Liver (tissue), 9 donors: Measurements from ENCODE around the gene PIEZO2. TPM values are rescaled to one million over a fixed set of nuclear protein-coding genes. Genes with fewer than 3 reads are reported as not detected.
"Not testable (repeated sequence)": the region's sequence is repeated elsewhere in the genome, so short reads cannot be mapped to it uniquely, and the experiment has no call there.

Source experiments
- DNase-seq: peaks from one replicate; pipeline ENCODE4 v3.0.0-alpha.2; 2017; ENCODE audit warnings: low spot score
- H3K27ac ChIP-seq, 2 donors: one replicate each; pipeline ENCODE4 v1.7.0; 2013; ENCODE audit warnings: inconsistent platforms in 2 of 2, low read length in 2 of 2, control low read depth in 1 of 2, low read depth in 1 of 2, mild to moderate bottlenecking in 1 of 2
- H3K27me3 ChIP-seq, 4 donors: one replicate each; pipeline versions ENCODE4 v1.6.1 to v1.7.0; 2013; ENCODE audit warnings: low read length in 3 of 4, inconsistent platforms in 1 of 4, mild to moderate bottlenecking in 1 of 4, moderate library complexity in 1 of 4; ENCODE audit not compliant: control insufficient read depth in 4 of 4, insufficient read depth in 4 of 4
- H3K36me3 ChIP-seq, 4 donors: one replicate each; pipeline versions ENCODE4 v1.6.1 to v1.7.0; 2013; ENCODE audit warnings: low read length in 3 of 4, mild to moderate bottlenecking in 3 of 4, low read depth in 1 of 4, moderate library complexity in 1 of 4; ENCODE audit not compliant: control insufficient read depth in 4 of 4, insufficient read depth in 3 of 4
- H3K4me1 ChIP-seq, 4 donors: one replicate each; pipeline versions ENCODE4 v1.6.1 to v1.7.0; 2013; ENCODE audit warnings: low read length in 3 of 4, mild to moderate bottlenecking in 3 of 4, moderate library complexity in 1 of 4; ENCODE audit not compliant: control insufficient read depth in 4 of 4, insufficient read depth in 4 of 4
- H3K4me3 ChIP-seq, 3 donors: one replicate each; pipeline versions ENCODE4 v1.6.1 to v1.7.0; 2013; ENCODE audit warnings: low read length in 3 of 3, control low read depth in 1 of 3, low read depth in 1 of 3, mild to moderate bottlenecking in 1 of 3
- H3K9ac ChIP-seq, 2 donors: one replicate each; pipeline ENCODE4 v1.7.0; 2013; ENCODE audit warnings: low read length in 2 of 2, mild to moderate bottlenecking in 2 of 2, moderate library complexity in 2 of 2, control low read depth in 1 of 2, low read depth in 1 of 2
- H3K9me3 ChIP-seq, 4 donors: one replicate each; pipeline versions ENCODE4 v1.6.1 to v1.7.0; 2013; ENCODE audit warnings: low read length in 3 of 4; ENCODE audit not compliant: control insufficient read depth in 4 of 4
- ATF3 ChIP-seq: IDR thresholded peaks from 2 replicates; pipeline ENCODE4 v1.6.1; 2016; ENCODE audit warnings: antibody characterized with exemption
- CTCF ChIP-seq: fragments of 150-350 bp; IDR thresholded peaks from 2 replicates; pipeline ENCODE4 v1.5.1; 2017; ENCODE audit warnings: improper control_type of control experiment, low read depth, low read length; ENCODE audit not compliant: missing input control
- EGR1 ChIP-seq, 2 donors: IDR thresholded peaks; 2 replicates each; pipeline ENCODE4 v1.6.1; 2016 to 2018; ENCODE audit warnings: antibody characterized with exemption in 2 of 2, low read depth in 2 of 2
- FOXA1 ChIP-seq: IDR thresholded peaks from 2 replicates; pipeline ENCODE4 v1.6.1; 2016; ENCODE audit warnings: antibody characterized with exemption
- FOXA2 ChIP-seq: IDR thresholded peaks from 2 replicates; pipeline ENCODE4 v1.6.1; 2016; ENCODE audit warnings: antibody characterized with exemption
- HNF4A ChIP-seq, 2 donors: conservative IDR thresholded peaks; 2 replicates each; pipeline ENCODE4 v1.6.1; 2016; ENCODE audit warnings: antibody characterized with exemption in 2 of 2, mild to moderate bottlenecking in 2 of 2
- HNF4G ChIP-seq: IDR thresholded peaks from 2 replicates; pipeline ENCODE4 v1.6.1; 2016; ENCODE audit warnings: antibody characterized with exemption
- JUND ChIP-seq, 2 donors: IDR thresholded peaks; 2 replicates each; pipeline ENCODE4 v1.6.1; 2016; ENCODE audit warnings: antibody characterized with exemption in 2 of 2
- MAX ChIP-seq: IDR thresholded peaks from 2 replicates; pipeline ENCODE4 v1.6.1; 2016; ENCODE audit warnings: antibody characterized with exemption
- NR2F2 ChIP-seq: IDR thresholded peaks from 2 replicates; pipeline ENCODE4 v1.6.1; 2016; ENCODE audit warnings: antibody characterized with exemption
- RAD21 ChIP-seq, 2 donors: IDR thresholded peaks; 2 replicates each; pipeline ENCODE4 v1.6.1; 2016; ENCODE audit warnings: antibody characterized with exemption in 2 of 2, mild to moderate bottlenecking in 2 of 2
- REST ChIP-seq: IDR thresholded peaks from 2 replicates; pipeline ENCODE4 v1.6.1; 2016; ENCODE audit warnings: antibody characterized with exemption, mild to moderate bottlenecking
- RXRA ChIP-seq, 2 donors: IDR thresholded peaks; 2 replicates each; pipeline ENCODE4 v1.6.1; 2017 to 2018; ENCODE audit warnings: antibody characterized with exemption in 2 of 2, mild to moderate bottlenecking in 1 of 2
- SP1 ChIP-seq: IDR thresholded peaks from 2 replicates; pipeline ENCODE4 v1.6.1; 2018; ENCODE audit warnings: antibody characterized with exemption, mild to moderate bottlenecking
- TAF1 ChIP-seq: conservative IDR thresholded peaks from 2 replicates; pipeline ENCODE4 v1.6.1; 2016; ENCODE audit warnings: antibody characterized with exemption, mild to moderate bottlenecking
- YY1 ChIP-seq: IDR thresholded peaks from 2 replicates; pipeline ENCODE4 v1.6.1; 2016; ENCODE audit warnings: antibody characterized with exemption, mild to moderate bottlenecking
- ZBTB33 ChIP-seq: IDR thresholded peaks from 2 replicates; pipeline ENCODE4 v1.6.1; 2016; ENCODE audit warnings: antibody characterized with exemption
- WGBS: extraction: QIAGEN DNeasy Blood & Tissue Kit; methylation state at CpG from one replicate; pipeline ENCODE4 v1.1.7; 2013; 5-methylcytosine and 5-hydroxymethylcytosine counted together
- polyA plus RNA-seq, 2 donors: library from polyadenylated mRNA; stranded (reverse) in 1 of 2; unstranded in 1 of 2; fragments of 200-250 nt in 1 of 2; fragments of >200 nt in 1 of 2; fragmentation: Nextera tagmentation in 1 of 2; extraction: Ambion mirVana in 1 of 2; gene quantifications; one replicate each; pipeline versions ENCODE4 v1.2.1 to v1.2.3, GENCODE V29; 2013 to 2015
- total RNA-seq, 2 donors: library from RNA; depleted of rRNA; stranded (reverse); fragments of >200 nt; gene quantifications; one replicate each; pipeline ENCODE4 v1.2.3, GENCODE V29; 2014
- donor health status: healthy.
- donor health status: healthy.
- donor health status: healthy.
- donor health status: healthy.
- donor health status: healthy.

The PIEZO2 gene
- total and polyA plus RNA-seq, 4 donors = 1.1 to 12.3 (median 4.8) TPM

GRCh38 chr18:11175266-11175979 is 26.1 kb upstream of the PIEZO2 start:
- H3K4me1 ChIP-seq = no peaks in the 10 kb centered on the region
- 74% methylated on average over 5 of the region's 5 CpGs for WGBS
- H3K27me3 ChIP-seq = no peaks in the 10 kb centered on the region
- no peaks in the 10 kb centered on the region for H3K36me3 ChIP-seq
- TF ChIP-seq HNF4A (conservative IDR thresholded peaks at IDR 0.05) (no peak), TAF1 (no peak), YY1 (no peak)
- no peak overlapping the region for H3K27ac ChIP-seq
- no peak for DNase-seq
- H3K4me3 ChIP-seq = no peak overlapping the region
- H3K9me3 ChIP-seq = no peaks in the 10 kb centered on the region
- no peak overlapping the region for H3K9ac ChIP-seq

GRCh38 chr18:11174179-11174578 is 24.8 kb upstream of the PIEZO2 start:
- not testable (repeated sequence) for H3K27ac ChIP-seq, H3K4me3 ChIP-seq, H3K9ac ChIP-seq, DNase-seq, H3K9me3 ChIP-seq, H3K4me1 ChIP-seq, H3K27me3 ChIP-seq, H3K36me3 ChIP-seq
- WGBS = 87% methylated on average over 11 of the region's 11 CpGs

GRCh38 chr18:11167778-11168177 is 18.4 kb upstream of the PIEZO2 start:
- 90% methylated on average over 1 of the region's 1 CpG for WGBS
- Histone ChIP-seq H3K9me3 (no peaks in the 10 kb centered on the region), H3K27ac (no peak overlapping the region), H3K36me3 (no peaks in the 10 kb centered on the region), H3K4me1 (no peaks in the 10 kb centered on the region), H3K9ac (no peak overlapping the region), H3K27me3 (no peaks in the 10 kb centered on the region), H3K4me3 (no peak overlapping the region)
- no peak for TF ChIP-seq ZBTB33
- TF ChIP-seq MAX = no peak
- no peak for TF ChIP-seq NR2F2
- no peak for TF ChIP-seq FOXA2
- no peak for TF ChIP-seq RAD21 (IDR thresholded peaks at IDR 0.05)
- no peak for TF ChIP-seq HNF4A (conservative IDR thresholded peaks at IDR 0.05)
- no peak for TF ChIP-seq YY1
- TF ChIP-seq CTCF = no peak
- TF ChIP-seq TAF1 = no peak
- no peak for TF ChIP-seq SP1
- TF ChIP-seq ATF3 = no peak
- no peak for TF ChIP-seq FOXA1
- no peak for TF ChIP-seq RXRA (IDR thresholded peaks at IDR 0.05)
- TF ChIP-seq HNF4G = no peak
- no peak for TF ChIP-seq JUND (IDR thresholded peaks at IDR 0.05)
- TF ChIP-seq EGR1 (IDR thresholded peaks at IDR 0.05; ENCODE audit: low read depth in 2 of 2) = no peak
- no peak for TF ChIP-seq REST
- no peak for DNase-seq
